ENCODE data around the gene UBR3.

Gene UBR3

GRCh38 chr2:170030040-170030439, 202.8 kb downstream of the UBR3 start:
- H3K4me3 ChIP-seq (ENCODE audit: low read length) = no peak overlapping the region
- no peak for DNase-seq (ENCODE audit: low read depth)
- TF ChIP-seq CTCF (conservative IDR thresholded peaks at IDR 0.05; ENCODE audit: low read length) = no peak

- no peak overlapping the region for H3K4me3 ChIP-seq (ENCODE audit: low read length)
- TF ChIP-seq CTCF (conservative IDR thresholded peaks at IDR 0.05; ENCODE audit: low read length) = no peak
- no peak for DNase-seq (ENCODE audit: low read depth)
These were observed 204.0 kb downstream of the UBR3 start for GRCh38 chr2:170031288-170031687.

GRCh38 chr2:170034596-170034995, 207.3 kb downstream of the UBR3 start:
- TF ChIP-seq CTCF (conservative IDR thresholded peaks at IDR 0.05; ENCODE audit: low read length) = no peak
- no peak overlapping the region for H3K4me3 ChIP-seq (ENCODE audit: low read length)
- DNase-seq (ENCODE audit: low read depth) = no peak

GRCh38 chr2:170038734-170039133, 211.5 kb downstream of the UBR3 start:
- no peak for TF ChIP-seq CTCF (conservative IDR thresholded peaks at IDR 0.05; ENCODE audit: low read length)
- DNase-seq (ENCODE audit: low read depth) = no peak
- no peak overlapping the region for H3K4me3 ChIP-seq (ENCODE audit: low read length)

- no peak overlapping the region for H3K4me3 ChIP-seq (ENCODE audit: low read length)
- no peak for TF ChIP-seq CTCF (conservative IDR thresholded peaks at IDR 0.05; ENCODE audit: low read length)
- no peak for DNase-seq (ENCODE audit: low read depth)
These were observed 212.3 kb downstream of the UBR3 start for GRCh38 chr2:170039401-170040172.

- no peak for TF ChIP-seq CTCF (conservative IDR thresholded peaks at IDR 0.05; ENCODE audit: low read length)
- no peak for DNase-seq (ENCODE audit: low read depth)
- H3K4me3 ChIP-seq (ENCODE audit: low read length) = no peak overlapping the region
These were observed 217.7 kb downstream of the UBR3 start for GRCh38 chr2:170044751-170045478.
